Measurements from ENCODE around the gene GABRG3.

Gene GABRG3

GRCh38 chr15:27512281-27513001 is 541.5 kb downstream of the GABRG3 start:
- no peak for DNase-seq (ENCODE audit: low read depth)

- no peak for DNase-seq (ENCODE audit: low read depth)
Observed at GRCh38 chr15:27514526-27514925, 543.5 kb downstream of the GABRG3 start.

GRCh38 chr15:27527490-27528067 is 556.6 kb downstream of the GABRG3 start:
- DNase-seq (ENCODE audit: low read depth), result no peak

GRCh38 chr15:27529399-27529798 is 558.4 kb downstream of the GABRG3 start:
- no peak for DNase-seq (ENCODE audit: low read depth)

GRCh38 chr15:27530994-27531393 is 560.0 kb downstream of the GABRG3 start:
- no peak for DNase-seq (ENCODE audit: low read depth)

GRCh38 chr15:27532358-27532757 is 561.4 kb downstream of the GABRG3 start:
- no peak for DNase-seq (ENCODE audit: low read depth)

- DNase-seq (ENCODE audit: low read depth), result no peak
Observed at GRCh38 chr15:27535445-27536129, 564.6 kb downstream of the GABRG3 start.

GRCh38 chr15:27538325-27538724 is 567.3 kb downstream of the GABRG3 start:
- no peak for DNase-seq (ENCODE audit: low read depth)

- DNase-seq (ENCODE audit: low read depth), result no peak
Observed at GRCh38 chr15:27541581-27541980, 570.6 kb downstream of the GABRG3 start.

GRCh38 chr15:27545494-27546255 is 574.7 kb downstream of the GABRG3 start:
- DNase-seq (ENCODE audit: low read depth), result no peak

- DNase-seq (ENCODE audit: low read depth), result no peak
Observed at GRCh38 chr15:27549746-27550145, 578.8 kb downstream of the GABRG3 start.

GRCh38 chr15:27550635-27551034 is 579.7 kb downstream of the GABRG3 start:
- DNase-seq (ENCODE audit: low read depth), result no peak

- no peak for DNase-seq (ENCODE audit: low read depth)
Observed at GRCh38 chr15:27561816-27562215, 590.8 kb downstream of the GABRG3 start.

GRCh38 chr15:27563765-27564370 is 592.9 kb downstream of the GABRG3 start:
- DNase-seq (ENCODE audit: low read depth), result no peak

- no peak for DNase-seq (ENCODE audit: low read depth)
Observed at GRCh38 chr15:27564656-27565055, 593.7 kb downstream of the GABRG3 start.

GRCh38 chr15:27570746-27571145 is 599.8 kb downstream of the GABRG3 start:
- DNase-seq (ENCODE audit: low read depth), result no peak

- no peak for DNase-seq (ENCODE audit: low read depth)
Observed at GRCh38 chr15:27573805-27574485, 603.0 kb downstream of the GABRG3 start.

- DNase-seq (ENCODE audit: low read depth), result no peak
Observed at GRCh38 chr15:27574541-27575054, 603.6 kb downstream of the GABRG3 start.

GRCh38 chr15:27575521-27575920 is 604.5 kb downstream of the GABRG3 start:
- no peak for DNase-seq (ENCODE audit: low read depth)

GRCh38 chr15:27576576-27576975 is 605.6 kb downstream of the GABRG3 start:
- DNase-seq (ENCODE audit: low read depth), result no peak

- no peak for DNase-seq (ENCODE audit: low read depth)
Observed at GRCh38 chr15:27579738-27580137, 608.8 kb downstream of the GABRG3 start.

All from stromal cell of bone marrow (primary cell).